ENCODE results near the gene SORT1. TPM values are rescaled to one million over a fixed set of nuclear protein-coding genes. Genes with fewer than 3 reads are reported as not detected.
"Not testable (repeated sequence)": the region's sequence is repeated elsewhere in the genome, so short reads cannot be mapped to it uniquely, and the experiment has no call there.

Gene SORT1
- total and polyA plus RNA-seq, 2 experiments from 2014 or later, result 25.0 to 27.6 TPM

- Histone ChIP-seq H3K4me3 (no peak overlapping the region), H3K9me3 (ENCODE audit: low read depth) (no peaks in the 10 kb centered on the region), H3K36me3 (no peaks in the 10 kb centered on the region), H3K27me3 (peaks cover 4% of the 10 kb centered on the region), H3K27ac (no peak overlapping the region), H3K4me1 (ENCODE audit: low read depth) (peaks cover 19% of the 10 kb centered on the region)
- no peak for DNase-seq (ENCODE audit: low read depth in 1 of 2, low spot score in 1 of 2)
- no peak for TF ChIP-seq CTCF (IDR thresholded peaks at IDR 0.05; ENCODE audit: low read depth, low read length)
These were observed 103.2 kb downstream of the SORT1 start for GRCh38 chr1:109294481-109294880.

DNA sequence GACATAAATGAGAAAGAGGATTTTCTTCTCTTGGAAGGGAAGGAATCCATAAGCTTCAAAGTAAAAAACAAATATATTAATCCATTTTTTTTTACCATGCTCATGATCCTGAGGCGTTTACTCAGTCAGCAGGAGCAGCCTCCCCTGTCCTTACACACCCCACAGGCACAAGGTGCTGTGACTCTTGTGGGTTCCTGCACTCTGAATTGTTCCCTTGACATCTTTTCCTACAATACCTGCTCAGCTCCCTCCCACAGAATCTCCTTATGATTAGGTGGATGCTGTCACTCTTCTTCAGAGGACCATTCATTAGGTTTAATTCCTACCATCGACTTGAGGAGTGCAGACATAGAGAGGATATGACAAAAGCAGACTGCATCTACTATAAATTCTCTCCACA, 104.7 kb downstream of the SORT1 start:
- Histone ChIP-seq H3K27me3 (peaks cover 4% of the 10 kb centered on the region), H3K4me1 (ENCODE audit: low read depth) (peaks cover 8% of the 10 kb centered on the region), H3K4me3 (no peak overlapping the region), H3K27ac (no peak overlapping the region), H3K9me3 (ENCODE audit: low read depth) (no peaks in the 10 kb centered on the region), H3K36me3 (no peaks in the 10 kb centered on the region)
- no peak for DNase-seq (ENCODE audit: low read depth in 1 of 2, low spot score in 1 of 2)
- TF ChIP-seq CTCF (IDR thresholded peaks at IDR 0.05; ENCODE audit: low read depth, low read length), result no peak

DNA sequence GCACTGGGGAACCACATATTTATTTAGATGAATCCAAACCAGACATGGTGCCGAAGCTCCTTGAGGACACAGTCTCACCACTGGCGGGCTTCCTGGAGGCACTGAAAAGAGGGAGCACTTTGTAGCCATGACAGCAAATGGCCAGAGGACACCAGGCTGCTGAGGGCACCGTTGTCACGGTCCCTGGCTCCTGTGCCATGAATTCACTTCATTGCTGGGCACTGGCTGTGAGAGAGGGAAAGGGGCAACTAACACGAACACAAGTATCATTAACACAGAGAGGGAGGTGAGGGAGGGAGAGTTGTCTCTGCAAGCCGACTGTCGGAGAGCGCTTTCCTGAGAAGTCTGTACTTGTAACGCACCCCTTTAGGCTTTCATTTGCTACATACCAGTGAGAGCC, 105.4 kb downstream of the SORT1 start:
- no peak overlapping the region for H3K4me3 ChIP-seq
- no peaks in the 10 kb centered on the region for H3K9me3 ChIP-seq (ENCODE audit: low read depth)
- no peak for TF ChIP-seq CTCF (IDR thresholded peaks at IDR 0.05; ENCODE audit: low read depth, low read length)
- H3K27me3 ChIP-seq, result peaks cover 4% of the 10 kb centered on the region
- peaks cover 8% of the 10 kb centered on the region for H3K4me1 ChIP-seq (ENCODE audit: low read depth)
- H3K36me3 ChIP-seq, result no peaks in the 10 kb centered on the region
- DNase-seq (ENCODE audit: low read depth in 1 of 2, low spot score in 1 of 2), result no peak
- no peak overlapping the region for H3K27ac ChIP-seq

DNA sequence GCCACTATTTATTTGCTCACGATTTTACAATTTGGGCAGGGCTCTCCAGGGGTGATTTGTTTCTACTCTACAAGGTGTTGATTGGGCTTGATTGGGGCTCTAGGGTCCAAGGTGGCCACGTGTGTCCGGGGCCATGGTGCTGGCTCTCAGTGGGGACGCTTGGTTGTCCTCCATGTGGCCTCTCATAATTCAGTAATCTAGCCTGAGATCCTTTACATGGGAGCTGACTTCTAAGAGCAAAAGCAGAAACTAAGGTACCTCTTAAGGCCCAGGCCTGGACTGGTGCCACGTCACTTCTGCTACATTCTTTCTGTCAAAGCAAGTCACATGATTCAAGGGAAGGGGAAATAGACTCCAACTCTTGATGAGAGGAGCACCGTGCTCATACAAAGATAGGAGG, 106.7 kb downstream of the SORT1 start:
- DNase-seq (ENCODE audit: low read depth in 1 of 2, low spot score in 1 of 2), result peak in 1 of 2 donors; percentile 74
- peak overlapping the region; percentile 2 for H3K27ac ChIP-seq
- H3K4me3 ChIP-seq, result no peak overlapping the region
- H3K4me1 ChIP-seq (ENCODE audit: low read depth), result peaks cover 8% of the 10 kb centered on the region
- no peaks in the 10 kb centered on the region for H3K9me3 ChIP-seq (ENCODE audit: low read depth)
- TF ChIP-seq CTCF (IDR thresholded peaks at IDR 0.05; ENCODE audit: low read depth, low read length), result no peak
- H3K27me3 ChIP-seq, result peaks cover 4% of the 10 kb centered on the region
- no peaks in the 10 kb centered on the region for H3K36me3 ChIP-seq

- Histone ChIP-seq H3K36me3 (no peaks in the 10 kb centered on the region), H3K27ac (no peak overlapping the region), H3K4me3 (no peak overlapping the region), H3K4me1 (ENCODE audit: low read depth) (peaks cover 8% of the 10 kb centered on the region), H3K9me3 (ENCODE audit: low read depth) (no peaks in the 10 kb centered on the region), H3K27me3 (peaks cover 3% of the 10 kb centered on the region)
- DNase-seq (ENCODE audit: low read depth in 1 of 2, low spot score in 1 of 2), result no peak
- TF ChIP-seq CTCF (IDR thresholded peaks at IDR 0.05; ENCODE audit: low read depth, low read length), result no peak
These were observed 107.6 kb downstream of the SORT1 start for GRCh38 chr1:109290137-109290536.

DNA sequence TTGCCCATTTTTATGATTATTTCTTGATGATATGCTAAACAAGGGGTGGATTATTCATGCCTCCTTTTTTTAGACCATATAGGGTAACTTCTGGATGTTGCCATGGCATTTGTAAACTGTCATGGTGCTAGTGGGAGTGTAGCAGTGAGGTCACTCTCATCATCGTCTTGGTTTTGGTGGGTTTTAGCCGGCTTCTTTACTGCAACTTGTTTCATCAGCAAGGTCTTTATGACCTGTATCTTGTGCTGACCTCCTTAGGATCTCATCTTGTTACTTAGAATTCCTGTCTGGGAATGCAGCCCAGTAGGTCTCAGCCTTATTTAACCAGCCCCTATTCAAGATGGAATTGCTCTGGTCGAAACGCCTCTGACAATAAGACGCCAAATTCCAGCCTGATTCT, 111.0 kb downstream of the SORT1 start:
- not testable (repeated sequence) for H3K36me3 ChIP-seq; H3K9me3 ChIP-seq (ENCODE audit: low read depth); DNase-seq (ENCODE audit: low read depth in 1 of 2, low spot score in 1 of 2); H3K27me3 ChIP-seq; H3K27ac ChIP-seq; H3K4me3 ChIP-seq
- H3K4me1 ChIP-seq (ENCODE audit: low read depth), result peaks cover 14% of the 10 kb centered on the region
